ENCODE measurements around the gene HIRIP3.

The HIRIP3 gene

DNA sequence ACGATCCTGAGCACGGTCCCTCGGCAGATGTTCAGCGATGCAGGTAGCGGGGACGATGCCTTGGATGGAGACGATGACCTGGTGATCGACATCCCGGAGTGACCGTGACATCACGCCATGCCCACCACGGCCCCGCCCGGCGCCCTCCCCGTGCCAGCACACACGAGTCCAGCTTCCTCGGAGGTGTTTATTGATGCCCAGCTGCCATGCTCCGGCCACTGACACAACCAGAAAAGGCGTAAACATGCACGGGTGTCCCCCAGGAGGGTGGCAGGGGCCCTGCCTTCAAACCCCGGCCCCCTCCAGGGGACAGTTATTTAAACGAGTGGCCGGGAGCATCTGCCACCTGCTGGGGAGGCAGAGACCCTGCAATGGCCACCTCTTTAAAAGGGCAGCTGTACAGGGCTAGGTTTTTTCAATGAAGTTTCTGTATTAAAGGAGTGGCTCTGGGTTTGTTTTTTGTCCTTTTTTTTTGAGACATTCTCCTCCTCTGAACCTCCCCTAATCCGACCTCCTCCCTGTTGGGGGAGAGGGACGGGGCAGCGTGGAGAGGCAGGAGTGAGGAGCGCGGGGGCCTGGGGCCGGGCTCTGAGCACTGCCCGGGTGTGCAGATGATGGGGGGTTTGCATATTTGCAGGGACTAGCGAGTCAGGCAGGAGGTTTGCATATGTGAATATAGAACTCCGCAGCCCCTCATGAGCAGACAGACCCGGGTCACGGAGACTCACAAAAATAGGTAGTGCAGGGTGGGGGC is 10.1 kb upstream of the HIRIP3 start:
- TF ChIP-seq ZNF8 (CRISPR knock-in tag; IDR thresholded peaks at IDR 0.05) (no peak), ARNTL (CRISPR knock-in tag; IDR thresholded peaks at IDR 0.05; ENCODE audit: borderline replicate concordance, low read depth) (no peak), ZFP3 (CRISPR knock-in tag; IDR thresholded peaks at IDR 0.05) (no peak), ZC3H10 (CRISPR knock-in tag; IDR thresholded peaks at IDR 0.05) (no peak), PPARA (CRISPR knock-in tag; IDR thresholded peaks at IDR 0.05; ENCODE audit: borderline replicate concordance) (no peak), RARB (CRISPR knock-in tag; IDR thresholded peaks at IDR 0.05) (no peak), TCF4 (CRISPR knock-in tag; IDR thresholded peaks at IDR 0.05; ENCODE audit: borderline replicate concordance) (no peak), OSR1 (CRISPR knock-in tag; IDR thresholded peaks at IDR 0.05) (no peak), BACH2 (CRISPR knock-in tag; IDR thresholded peaks at IDR 0.05; ENCODE audit: borderline replicate concordance) (no peak), ZFP30 (CRISPR knock-in tag; IDR thresholded peaks at IDR 0.05) (no peak), SNAI2 (CRISPR knock-in tag; IDR thresholded peaks at IDR 0.05) (no peak)
- peak; percentile 76 for ATAC-seq

DNA sequence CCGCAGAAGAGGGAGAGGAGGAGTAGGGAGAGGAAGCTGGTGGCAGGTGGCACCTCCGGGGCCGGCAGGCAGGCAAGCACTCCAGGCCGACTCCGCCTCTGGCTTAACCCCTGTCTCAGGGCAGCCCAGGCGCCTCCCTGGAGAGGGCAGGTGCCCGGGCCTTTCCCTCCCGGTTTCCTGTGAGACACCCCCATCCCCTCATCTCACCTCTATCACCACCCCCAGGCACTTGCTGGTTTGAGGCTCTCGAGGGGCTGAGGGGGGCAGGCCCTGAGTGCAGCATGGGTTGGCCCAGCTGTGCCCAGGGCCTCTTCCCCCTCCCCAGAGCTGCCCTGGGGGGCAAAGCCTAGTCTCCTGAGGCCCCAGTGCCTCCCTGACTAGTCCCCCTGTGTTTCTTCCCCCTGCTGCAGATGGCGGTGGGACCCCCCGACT is 9.4 kb upstream of the HIRIP3 start:
- no peak for TF ChIP-seq BACH2 (CRISPR knock-in tag; IDR thresholded peaks at IDR 0.05; ENCODE audit: borderline replicate concordance)
- no peak for TF ChIP-seq TSHZ2 (CRISPR knock-in tag; IDR thresholded peaks at IDR 0.05)
- ATAC-seq: no peak

DNA sequence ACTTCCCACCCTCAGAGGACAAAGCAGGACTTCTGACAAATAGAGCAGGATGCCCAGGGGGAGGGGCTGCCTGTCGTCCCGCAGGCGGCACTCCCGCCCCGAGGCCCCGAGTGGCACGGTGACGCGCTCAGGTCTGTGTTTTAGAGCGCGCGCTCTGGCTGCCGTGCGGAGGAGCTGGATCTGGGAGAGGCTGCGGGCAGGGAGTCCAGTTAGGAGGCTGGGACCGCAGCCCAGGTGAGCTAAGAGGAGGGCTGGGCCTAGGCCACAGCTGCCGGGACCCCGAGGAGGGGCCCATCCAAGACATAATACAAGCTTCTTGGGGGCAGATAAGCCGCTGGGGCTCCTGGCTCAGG is 9.0 kb upstream of the HIRIP3 start:
- ATAC-seq: no peak
- TF ChIP-seq RARB (CRISPR knock-in tag; IDR thresholded peaks at IDR 0.05) (no peak), PATZ1 (CRISPR knock-in tag; IDR thresholded peaks at IDR 0.05; ENCODE audit: borderline replicate concordance) (no peak), TOX (CRISPR knock-in tag; IDR thresholded peaks at IDR 0.05; ENCODE audit: borderline replicate concordance) (no peak), ISL1 (CRISPR knock-in tag; IDR thresholded peaks at IDR 0.05) (no peak), SNAI2 (CRISPR knock-in tag; IDR thresholded peaks at IDR 0.05) (no peak), ZNF565 (CRISPR knock-in tag; conservative IDR thresholded peaks at IDR 0.05; ENCODE audit: low read depth) (no peak), OSR1 (CRISPR knock-in tag; IDR thresholded peaks at IDR 0.05) (no peak), TSHZ2 (CRISPR knock-in tag; IDR thresholded peaks at IDR 0.05) (no peak), TCF4 (CRISPR knock-in tag; IDR thresholded peaks at IDR 0.05; ENCODE audit: borderline replicate concordance) (no peak), ZFP3 (CRISPR knock-in tag; IDR thresholded peaks at IDR 0.05) (no peak), PPARA (CRISPR knock-in tag; IDR thresholded peaks at IDR 0.05; ENCODE audit: borderline replicate concordance) (no peak), ESRRG (CRISPR knock-in tag; IDR thresholded peaks at IDR 0.05) (no peak)
- TF ChIP-seq, protein P1, sequence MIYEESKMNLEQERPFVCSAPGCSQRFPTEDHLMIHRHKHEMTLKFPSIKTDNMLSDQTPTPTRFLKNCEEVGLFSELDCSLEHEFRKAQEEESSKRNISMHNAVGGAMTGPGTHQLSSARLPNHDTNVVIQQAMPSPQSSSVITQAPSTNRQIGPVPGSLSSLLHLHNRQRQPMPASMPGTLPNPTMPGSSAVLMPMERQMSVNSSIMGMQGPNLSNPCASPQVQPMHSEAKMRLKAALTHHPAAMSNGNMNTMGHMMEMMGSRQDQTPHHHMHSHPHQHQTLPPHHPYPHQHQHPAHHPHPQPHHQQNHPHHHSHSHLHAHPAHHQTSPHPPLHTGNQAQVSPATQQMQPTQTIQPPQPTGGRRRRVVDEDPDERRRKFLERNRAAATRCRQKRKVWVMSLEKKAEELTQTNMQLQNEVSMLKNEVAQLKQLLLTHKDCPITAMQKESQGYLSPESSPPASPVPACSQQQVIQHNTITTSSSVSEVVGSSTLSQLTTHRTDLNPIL (CRISPR knock-in tag; IDR thresholded peaks at IDR 0.05; ENCODE audit: low read depth): no peak
